Keratinocyte (primary cell): Measurements from ENCODE around the gene ITPR2.

Source experiments
- EZH2 ChIP-seq: IDR thresholded peaks from one replicate; pipeline ENCODE4 v1.6.1; 2012; ENCODE audit warnings: inconsistent platforms, mild to moderate bottlenecking, low read length, moderate library complexity
- TF ChIP-seq, protein P1 (sequence below), 3 experiments: IDR thresholded peaks in 1 of 3; conservative IDR thresholded peaks in 1 of 3; optimal IDR thresholded peaks in 1 of 3; 2 replicates in 2 of 3; 3 replicates in 1 of 3; pipeline versions ENCODE3 to v1.5.1; 2011; ENCODE audit warnings: low read length in 3 of 3, mild to moderate bottlenecking in 3 of 3, moderate library complexity in 2 of 3, control low read depth in 1 of 3, inconsistent platforms in 1 of 3; ENCODE audit not compliant: insufficient read depth in 2 of 3; ENCODE audit errors: extremely low read depth in 1 of 3

DNA sequence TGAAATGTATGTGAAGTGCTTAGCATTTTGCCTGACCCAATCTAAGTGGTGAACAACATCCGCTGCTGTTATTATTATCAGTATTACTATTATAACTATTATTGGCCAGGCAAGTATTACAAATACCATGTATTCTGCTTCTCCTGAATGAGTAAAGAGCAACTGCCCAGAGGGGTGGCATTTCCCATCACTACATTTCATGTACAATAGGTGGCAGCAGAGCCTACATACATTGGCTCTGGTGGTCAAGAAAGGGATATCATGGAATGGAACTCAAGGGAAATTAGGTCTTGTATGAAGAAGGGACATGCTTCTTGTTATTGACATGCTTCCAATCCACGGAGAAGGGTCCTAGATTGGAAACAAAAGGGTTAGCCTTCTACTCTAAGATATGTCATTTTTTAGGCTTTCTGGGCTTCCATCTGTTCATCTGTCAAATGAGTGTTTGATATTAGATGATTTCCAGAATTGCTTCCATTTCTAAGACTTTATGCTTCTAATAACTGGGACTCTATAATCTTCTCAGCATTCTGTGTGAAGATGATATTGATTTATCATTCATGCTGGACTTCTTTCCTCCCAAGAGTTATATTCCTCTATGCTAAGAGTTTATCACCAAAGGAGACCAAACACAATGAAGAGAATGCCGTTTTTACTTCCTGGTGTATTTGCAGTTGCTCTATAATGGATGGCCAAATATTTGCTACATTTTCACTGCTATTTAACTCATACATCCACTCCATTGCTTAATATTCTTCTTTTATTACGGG lies 398.5 kb downstream of the ITPR2 start:
- no peak for TF ChIP-seq EZH2
- TF ChIP-seq, protein P1, sequence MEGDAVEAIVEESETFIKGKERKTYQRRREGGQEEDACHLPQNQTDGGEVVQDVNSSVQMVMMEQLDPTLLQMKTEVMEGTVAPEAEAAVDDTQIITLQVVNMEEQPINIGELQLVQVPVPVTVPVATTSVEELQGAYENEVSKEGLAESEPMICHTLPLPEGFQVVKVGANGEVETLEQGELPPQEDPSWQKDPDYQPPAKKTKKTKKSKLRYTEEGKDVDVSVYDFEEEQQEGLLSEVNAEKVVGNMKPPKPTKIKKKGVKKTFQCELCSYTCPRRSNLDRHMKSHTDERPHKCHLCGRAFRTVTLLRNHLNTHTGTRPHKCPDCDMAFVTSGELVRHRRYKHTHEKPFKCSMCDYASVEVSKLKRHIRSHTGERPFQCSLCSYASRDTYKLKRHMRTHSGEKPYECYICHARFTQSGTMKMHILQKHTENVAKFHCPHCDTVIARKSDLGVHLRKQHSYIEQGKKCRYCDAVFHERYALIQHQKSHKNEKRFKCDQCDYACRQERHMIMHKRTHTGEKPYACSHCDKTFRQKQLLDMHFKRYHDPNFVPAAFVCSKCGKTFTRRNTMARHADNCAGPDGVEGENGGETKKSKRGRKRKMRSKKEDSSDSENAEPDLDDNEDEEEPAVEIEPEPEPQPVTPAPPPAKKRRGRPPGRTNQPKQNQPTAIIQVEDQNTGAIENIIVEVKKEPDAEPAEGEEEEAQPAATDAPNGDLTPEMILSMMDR (optimal IDR thresholded peaks at IDR 0.05 in 1 of 3, IDR thresholded peaks at IDR 0.05 in 1 of 3, conservative IDR thresholded peaks at IDR 0.05 in 1 of 3; ENCODE audit: extremely low read depth in 1 of 3, insufficient read depth in 2 of 3, low read length in 3 of 3), result peak; percentile 81 to 89 (median 86)
